A549 treated with ZK216348 at 1 μM for 4 hours (cell line): ENCODE results near the gene NANOS3. TPM values are rescaled to one million over a fixed set of nuclear protein-coding genes. Genes with fewer than 3 reads are reported as not detected.

ENCODE experiments used
- total RNA-seq: library from RNA; stranded (reverse); fragments of 200-300 nt; extraction: Qiagen RNA extraction; gene quantifications from 5 replicates; pipeline ENCODE4 v1.2.3, GENCODE V29; 2022; ENCODE audit warnings: low read depth

Gene NANOS3
- 2.3 to 3.7 TPM (median 2.6 TPM) in 5 replicates for total RNA-seq

DNA sequence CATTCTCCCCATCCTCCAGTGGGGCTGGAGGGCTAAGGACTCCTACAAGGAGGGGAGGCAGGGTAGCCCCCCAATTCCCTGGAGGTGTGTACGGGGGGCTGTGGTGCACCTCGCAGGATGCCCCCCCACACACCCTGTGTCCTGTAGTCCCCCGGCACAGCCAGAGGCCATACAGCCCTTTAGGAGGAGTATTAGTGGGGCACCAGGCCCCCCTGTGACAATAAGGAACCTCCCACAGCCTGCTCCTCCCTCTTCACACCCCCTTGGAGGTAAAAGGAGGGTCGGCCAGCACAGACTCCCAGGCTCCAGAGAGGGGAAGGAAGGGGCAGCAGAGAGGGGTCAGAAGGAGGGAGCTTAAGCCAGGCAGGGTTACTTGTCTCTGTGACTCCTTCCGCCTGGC, at the start of gene NANOS3:
Gene NANOS3 (plus strand): TSS at position 301 of the 400 bp plus-strand sequence. CDS start 115 bp downstream, outside the sequence.

DNA sequence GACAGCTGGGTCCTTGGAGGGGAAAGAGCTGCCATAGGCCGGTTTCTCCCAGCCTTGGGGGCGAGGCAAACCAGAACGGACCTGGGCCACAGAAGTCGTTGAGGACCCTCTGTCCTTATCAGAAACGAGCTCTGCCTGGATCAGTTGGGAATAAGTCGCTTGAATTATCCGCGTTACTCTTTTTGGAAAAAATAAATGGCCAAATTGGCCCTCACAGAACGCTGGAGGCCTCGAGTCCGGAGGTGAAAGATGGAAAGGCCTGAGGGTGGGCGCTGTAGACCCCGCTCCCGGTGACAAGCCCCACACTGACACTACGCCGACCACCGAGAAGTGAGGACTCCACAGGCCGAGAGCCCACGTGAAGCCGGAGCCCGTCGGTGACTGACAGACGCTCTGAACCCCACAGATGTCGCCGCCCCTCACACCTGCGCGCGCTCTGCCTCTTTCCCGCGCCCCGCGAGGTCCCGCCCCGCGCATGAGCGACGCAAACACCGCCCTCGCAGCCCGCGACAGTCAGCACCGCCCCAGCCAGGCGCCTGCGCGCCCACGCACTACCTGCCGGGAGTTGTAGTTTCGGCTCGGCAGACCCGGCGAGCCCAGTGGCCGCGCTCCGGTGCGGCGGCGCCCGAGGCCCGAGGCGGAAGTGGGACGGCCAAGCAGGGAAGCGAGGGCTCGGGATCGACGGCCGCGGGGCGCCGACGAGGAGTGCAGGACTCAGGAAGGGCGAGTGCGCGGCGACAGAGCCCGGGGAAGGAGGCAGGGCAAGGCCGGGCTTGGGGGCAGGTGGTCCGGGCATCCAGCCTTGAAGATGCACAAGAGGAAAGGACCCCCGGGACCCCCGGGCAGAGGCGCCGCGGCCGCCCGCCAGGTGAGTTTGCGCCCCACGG, 28.9 kb downstream of the NANOS3 start, which contains the start of the genes BRME1 and CC2D1A:
Gene BRME1 (minus strand): TSS at position 484 of the 887 bp plus-strand sequence. CDS start 1,225 bp downstream, outside the sequence.
Gene CC2D1A (plus strand): TSS at position 568 of the 887 bp plus-strand sequence. CDS start 241 bp downstream, at position 809.

Other genes with a start within 250 kb of the NANOS3 start
- gene MRI1, start 112.6 kb upstream of the NANOS3 start, total RNA-seq = 7.5 to 16.6 TPM (median 15.4 TPM) in 5 replicates
- 139 to 203 TPM (median 187 TPM) in 5 replicates for gene C19orf53, start 102.7 kb upstream of the NANOS3 start, total RNA-seq
- gene ZSWIM4, start 81.7 kb upstream of the NANOS3 start, total RNA-seq = 3.2 to 6.8 TPM (median 6.0 TPM) in 5 replicates
- 0.14 to 0.85 TPM (median 0.56 TPM) in 4 of 5 replicates, not detected in the other for gene BRME1, start 29.0 kb downstream of the NANOS3 start, total RNA-seq
- gene CC2D1A, start 29.1 kb downstream of the NANOS3 start, total RNA-seq = 7.6 to 11.7 TPM (median 10.5 TPM) in 5 replicates
- 0.95 to 1.7 TPM (median 1.0 TPM) in 5 replicates for gene PODNL1, start 61.3 kb downstream of the NANOS3 start, total RNA-seq
- gene DCAF15, start 75.4 kb downstream of the NANOS3 start, total RNA-seq = 14.5 to 26.5 TPM (median 22.0 TPM) in 5 replicates
- gene RFX1, start 129.2 kb downstream of the NANOS3 start, total RNA-seq = 2.2 to 6.5 TPM (median 5.8 TPM) in 5 replicates
- not detected in 5 replicates for gene RLN3, start 151.0 kb downstream of the NANOS3 start, total RNA-seq
- gene IL27RA, start 154.6 kb downstream of the NANOS3 start, total RNA-seq = 5.7 to 10.9 TPM (median 9.8 TPM) in 5 replicates
- gene PALM3, start 184.9 kb downstream of the NANOS3 start, total RNA-seq = 1.4 to 3.5 TPM (median 1.8 TPM) in 5 replicates
- gene MISP3, start 195.7 kb downstream of the NANOS3 start, total RNA-seq = 2.1 to 5.4 TPM (median 3.9 TPM) in 5 replicates
- not detected in 5 replicates for gene C19orf67, start 208.6 kb downstream of the NANOS3 start, total RNA-seq
- gene SAMD1, start 213.6 kb downstream of the NANOS3 start, total RNA-seq = 25.4 to 49.0 TPM (median 42.9 TPM) in 5 replicates
- gene PRKACA, start 240.6 kb downstream of the NANOS3 start, total RNA-seq = 33.3 to 37.7 TPM (median 34.9 TPM) in 5 replicates